Liver (tissue), 3 donors: ENCODE measurements around the gene LGALS14.

ENCODE experiments used
- CTCF ChIP-seq: fragments of 150-350 bp; IDR thresholded peaks from 2 replicates; pipeline ENCODE4 v1.5.1; 2017; ENCODE audit warnings: improper control_type of control experiment, low read depth, low read length; ENCODE audit not compliant: missing input control
- JUND ChIP-seq, 2 donors: IDR thresholded peaks; 2 replicates each; pipeline ENCODE4 v1.6.1; 2016; ENCODE audit warnings: antibody characterized with exemption in 2 of 2
- NR2F2 ChIP-seq: IDR thresholded peaks from 2 replicates; pipeline ENCODE4 v1.6.1; 2016; ENCODE audit warnings: antibody characterized with exemption
- SP1 ChIP-seq: IDR thresholded peaks from 2 replicates; pipeline ENCODE4 v1.6.1; 2018; ENCODE audit warnings: antibody characterized with exemption, mild to moderate bottlenecking
- TF ChIP-seq, protein P1 (sequence below): IDR thresholded peaks from 2 replicates; pipeline ENCODE4 v1.6.1; 2016; ENCODE audit warnings: antibody characterized with exemption
- donor health status: healthy.
- donor health status: healthy.

DNA sequence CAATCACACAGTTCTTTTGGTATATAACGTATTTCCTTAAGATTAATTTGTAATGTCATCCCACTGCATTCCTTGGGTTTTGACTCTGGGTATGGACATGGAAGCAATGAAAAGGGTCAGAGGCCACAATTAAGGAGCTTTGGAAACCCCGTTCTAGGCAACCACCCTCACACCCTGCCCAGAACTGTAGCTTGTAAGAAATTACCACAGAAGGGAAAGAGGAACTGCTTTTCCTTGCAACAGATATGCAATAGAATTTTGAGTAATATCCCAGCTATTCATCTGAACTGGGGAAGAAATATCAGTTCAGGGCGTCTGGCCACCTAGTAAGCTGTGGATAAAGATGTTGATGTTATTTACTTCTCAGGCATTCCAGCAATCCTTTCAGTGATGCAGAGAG is 34.5 kb downstream of the LGALS14 start:
- TF ChIP-seq CTCF (no peak), SP1 (no peak), JUND (IDR thresholded peaks at IDR 0.05) (no peak), NR2F2 (no peak)
- TF ChIP-seq, protein P1, sequence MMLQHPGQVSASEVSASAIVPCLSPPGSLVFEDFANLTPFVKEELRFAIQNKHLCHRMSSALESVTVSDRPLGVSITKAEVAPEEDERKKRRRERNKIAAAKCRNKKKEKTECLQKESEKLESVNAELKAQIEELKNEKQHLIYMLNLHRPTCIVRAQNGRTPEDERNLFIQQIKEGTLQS: no peak
